ENCODE results near the gene SLC11A2.
A peak's percentile ranks its signal among the peaks of the same experiment; 100 is the strongest.
"Not testable (repeated sequence)": the region's sequence is repeated elsewhere in the genome, so short reads cannot be mapped to it uniquely, and the experiment has no call there.

Gene SLC11A2

GRCh38 chr12:50988871-50989270 lies 37.3 kb downstream of the SLC11A2 start:
- no peak for DNase-seq

GRCh38 chr12:50988051-50988450 lies 38.1 kb downstream of the SLC11A2 start:
- no peak for DNase-seq

- peak; percentile 19 for DNase-seq
Measured at GRCh38 chr12:50986966-50987737, 39.0 kb downstream of the SLC11A2 start.

GRCh38 chr12:50985322-50985721 lies 40.9 kb downstream of the SLC11A2 start:
- no peak for DNase-seq

GRCh38 chr12:50984586-50985298 lies 41.4 kb downstream of the SLC11A2 start:
- DNase-seq = no peak

GRCh38 chr12:50981319-50982239 lies 44.6 kb downstream of the SLC11A2 start:
- no peak for DNase-seq

- DNase-seq = no peak
Measured at GRCh38 chr12:50980545-50980944, 45.6 kb downstream of the SLC11A2 start.

- no peak for DNase-seq
Measured at GRCh38 chr12:50979369-50980052, 46.7 kb downstream of the SLC11A2 start.

GRCh38 chr12:50971946-50972345 lies 54.2 kb downstream of the SLC11A2 start:
- no peak for DNase-seq

GRCh38 chr12:50964432-50964831 lies 61.8 kb downstream of the SLC11A2 start:
- DNase-seq = no peak

- no peak for DNase-seq
Measured at GRCh38 chr12:50961708-50962107, 64.5 kb downstream of the SLC11A2 start.

- DNase-seq = no peak
Measured at GRCh38 chr12:50960130-50960529, 66.1 kb downstream of the SLC11A2 start.

- DNase-seq = no peak
Measured at GRCh38 chr12:50955697-50956096, 70.5 kb downstream of the SLC11A2 start.

GRCh38 chr12:50955288-50955687 lies 70.9 kb downstream of the SLC11A2 start:
- no peak for DNase-seq

GRCh38 chr12:50954789-50955188 lies 71.4 kb downstream of the SLC11A2 start:
- not testable (repeated sequence) for DNase-seq

GRCh38 chr12:50953047-50953446 lies 73.1 kb downstream of the SLC11A2 start:
- DNase-seq = no peak

- DNase-seq = no peak
Measured at GRCh38 chr12:50952510-50952909, 73.7 kb downstream of the SLC11A2 start, which contains the start of gene HIGD1C. Gene HIGD1C, plus strand, starts transcription at chr12:50952544. Its CDS starts 1,455 bp downstream, at chr12:50953999.

- no peak for DNase-seq
Measured at GRCh38 chr12:50951112-50951511, 75.1 kb downstream of the SLC11A2 start.

- no peak for DNase-seq
Measured at GRCh38 chr12:50949801-50950302, 76.3 kb downstream of the SLC11A2 start.

- no peak for DNase-seq
Measured at GRCh38 chr12:50948798-50949197, 77.4 kb downstream of the SLC11A2 start.

- DNase-seq = no peak
Measured at GRCh38 chr12:50947933-50948626, 78.1 kb downstream of the SLC11A2 start.

- DNase-seq = no peak
Measured at GRCh38 chr12:50937653-50938052, 88.5 kb downstream of the SLC11A2 start.
